Keratinocyte (primary cell): ENCODE results near the gene SHROOM1. TPM values are rescaled to one million over a fixed set of nuclear protein-coding genes. Genes with fewer than 3 reads are reported as not detected.
A peak's percentile ranks its signal among the peaks of the same experiment; 100 is the strongest.

ENCODE experiments used
- DNase-seq: peaks from one replicate; pipeline ENCODE4 v3.0.0-alpha.2; 2011; ENCODE audit warnings: low read depth, missing footprints, low spot score
- FAIRE-seq: peaks from 2 replicates; lab custom pipeline; 2011; peaks lifted over from hg19 to GRCh38; lab: Jason Lieb, UNC
- H2AFZ ChIP-seq: 2 replicates; pipeline ENCODE4 v1.6.0; 2012; ENCODE audit warnings: low read length, control low read depth, inconsistent platforms; ENCODE audit not compliant: control insufficient read depth
- H3K27ac ChIP-seq: 2 replicates; pipeline ENCODE4 v1.5.1; 2011; ENCODE audit warnings: low read length; ENCODE audit not compliant: control insufficient read depth, insufficient read depth
- H3K27me3 ChIP-seq: 3 replicates; pipeline ENCODE4 v1.6.0; 2011; ENCODE audit warnings: low read length; ENCODE audit not compliant: control insufficient read depth, insufficient read depth; ENCODE audit errors: extremely low read depth
- H3K36me3 ChIP-seq, 2 experiments: 2 replicates in 1 of 2; 3 replicates in 1 of 2; pipeline ENCODE4 v1.5.1; 2011; ENCODE audit warnings: low read length in 2 of 2, mild to moderate bottlenecking in 1 of 2; ENCODE audit not compliant: control insufficient read depth in 2 of 2, insufficient read depth in 2 of 2; ENCODE audit errors: extremely low read depth in 1 of 2
- H3K4me1 ChIP-seq: 3 replicates; pipeline ENCODE4 v1.5.1; 2011; ENCODE audit warnings: low read length; ENCODE audit not compliant: control insufficient read depth, insufficient read depth; ENCODE audit errors: extremely low read depth
- H3K4me2 ChIP-seq: 3 replicates; pipeline ENCODE4 v1.6.0; 2011; ENCODE audit warnings: low read depth, low read length; ENCODE audit not compliant: control insufficient read depth, insufficient read depth; ENCODE audit errors: extremely low read depth
- H3K4me3 ChIP-seq, 3 experiments: fragments of 200-600 bp in 1 of 3; sonication (generic) in 1 of 3; 2 replicates in 2 of 3; 3 replicates in 1 of 3; pipeline ENCODE4 v1.5.1; 2011 to 2016; ENCODE audit warnings: low read length in 3 of 3, mild to moderate bottlenecking in 3 of 3, control low read depth in 2 of 3, inconsistent platforms in 1 of 3, low read depth in 1 of 3, mixed read lengths in 1 of 3, mixed run types in 1 of 3, moderate library complexity in 1 of 3; ENCODE audit not compliant: control insufficient read depth in 2 of 3, insufficient read depth in 2 of 3; ENCODE audit errors: extremely low read depth in 1 of 3
- H3K79me2 ChIP-seq: 2 replicates; pipeline ENCODE4 v1.6.0; 2012; ENCODE audit warnings: low read length; ENCODE audit not compliant: control insufficient read depth, insufficient read depth
- H3K9ac ChIP-seq: 3 replicates; pipeline ENCODE4 v1.6.0; 2011; ENCODE audit warnings: low read length; ENCODE audit not compliant: control insufficient read depth, insufficient read depth; ENCODE audit errors: extremely low read depth
- H3K9me1 ChIP-seq: 3 replicates; pipeline ENCODE4 v1.6.0; 2011; ENCODE audit warnings: low read length; ENCODE audit not compliant: control insufficient read depth, insufficient read depth; ENCODE audit errors: extremely low read depth
- H3K9me3 ChIP-seq: 2 replicates; pipeline ENCODE4 v1.5.1; 2012; ENCODE audit warnings: low read depth, low read length; ENCODE audit not compliant: control insufficient read depth
- H4K20me1 ChIP-seq: 3 replicates; pipeline ENCODE4 v1.6.0; 2011; ENCODE audit warnings: low read length; ENCODE audit not compliant: control insufficient read depth, insufficient read depth; ENCODE audit errors: extremely low read depth
- EZH2 ChIP-seq: IDR thresholded peaks from one replicate; pipeline ENCODE4 v1.6.1; 2012; ENCODE audit warnings: inconsistent platforms, mild to moderate bottlenecking, low read length, moderate library complexity
- dilution Hi-C: fragments of 300-500 bp; cut with MboI; formaldehyde crosslinking; loops from one replicate; pipeline ENCODE4 v1.7.0; 2020; ENCODE audit warnings: low sequenced_read_pairs; ENCODE audit not compliant: extremely low pct_ligation_motif_present
- polyA plus RNA-seq, 5 experiments: library from polyadenylated mRNA; depleted of rRNA in 3 of 5; stranded (reverse) in 3 of 5; stranded (forward) in 1 of 5; unstranded in 1 of 5; fragments of >200 nt; gene quantifications; 1 replicate in 1 of 5; 2 replicates in 3 of 5; 3 replicates in 1 of 5; pipeline versions ENCODE4 v1.2.1 to v1.2.3, GENCODE V29; 2011 to 2012; ENCODE audit warnings: missing spikeins in 2 of 5, low read depth in 1 of 5, low replicate concordance in 1 of 5
- TF ChIP-seq, protein P1 (sequence below), 3 experiments: IDR thresholded peaks in 1 of 3; conservative IDR thresholded peaks in 1 of 3; optimal IDR thresholded peaks in 1 of 3; 2 replicates in 2 of 3; 3 replicates in 1 of 3; pipeline versions ENCODE3 to v1.5.1; 2011; ENCODE audit warnings: low read length in 3 of 3, mild to moderate bottlenecking in 3 of 3, moderate library complexity in 2 of 3, control low read depth in 1 of 3, inconsistent platforms in 1 of 3; ENCODE audit not compliant: insufficient read depth in 2 of 3; ENCODE audit errors: extremely low read depth in 1 of 3

SHROOM1 gene
- polyA plus RNA-seq, 1 donor (not counting 4 experiments of a cell fraction or from before 2014, with no cell fraction given): 0.25 TPM

DNA sequence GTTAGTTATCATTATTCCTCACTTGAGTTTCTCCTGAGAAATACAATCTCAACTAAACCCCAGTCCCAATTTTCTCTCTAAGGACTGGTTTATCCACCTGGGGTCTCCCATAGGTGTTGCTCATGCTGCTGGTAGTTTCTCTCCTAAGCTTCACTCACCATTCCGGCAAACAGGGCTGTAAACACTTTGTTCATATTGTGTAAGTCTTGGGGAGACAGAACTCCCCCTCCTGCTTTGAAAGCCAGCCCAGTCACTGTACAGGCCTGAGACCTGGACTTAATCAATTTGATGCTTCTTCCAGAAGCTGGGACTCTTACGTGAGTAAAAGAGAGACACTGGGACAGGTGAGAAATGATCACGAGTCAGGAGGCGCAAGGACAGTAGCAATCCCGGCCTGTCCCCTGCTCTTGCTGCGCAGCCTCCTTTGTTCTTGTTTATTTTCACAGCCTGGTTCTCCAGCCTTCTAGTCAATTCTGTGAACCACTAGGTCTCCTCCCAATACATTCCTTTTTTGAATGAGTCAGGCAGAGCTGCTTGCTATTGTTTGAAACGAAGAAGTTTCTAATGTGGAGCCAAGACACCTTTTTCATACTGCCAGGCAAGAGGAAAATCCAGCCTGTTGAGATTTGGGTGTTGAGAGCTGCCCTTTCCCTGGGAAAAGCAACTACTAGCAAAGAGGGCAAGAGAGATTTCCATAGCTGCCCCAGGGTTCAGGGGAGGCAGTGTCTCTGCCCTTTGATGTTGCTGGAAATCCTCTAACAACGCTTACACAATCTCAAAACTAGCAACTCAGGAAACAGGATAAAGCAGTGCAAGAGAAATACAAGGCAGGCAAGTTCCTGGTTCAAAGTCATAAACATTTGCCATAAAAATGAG, 9.2 kb upstream of the SHROOM1 start:
- Histone ChIP-seq H3K9me1 (no peaks in the 10 kb centered on the region), H3K9me3 (no peaks in the 10 kb centered on the region), H3K4me3 (no peak overlapping the region), H4K20me1 (no peaks in the 10 kb centered on the region), H2AFZ (peak overlapping the region; percentile 63), H3K4me1 (peaks cover 12% of the 10 kb centered on the region), H3K9ac (no peak overlapping the region), H3K27ac (no peak overlapping the region), H3K36me3 (no peaks in the 10 kb centered on the region), H3K4me2 (no peak overlapping the region), H3K27me3 (no peaks in the 10 kb centered on the region), H3K79me2 (no peaks in the 10 kb centered on the region)
- DNase-seq (no peak), FAIRE-seq (no peak)
- dilution Hi-C loops: no loop called here
- no peak for TF ChIP-seq EZH2
- TF ChIP-seq, protein P1, sequence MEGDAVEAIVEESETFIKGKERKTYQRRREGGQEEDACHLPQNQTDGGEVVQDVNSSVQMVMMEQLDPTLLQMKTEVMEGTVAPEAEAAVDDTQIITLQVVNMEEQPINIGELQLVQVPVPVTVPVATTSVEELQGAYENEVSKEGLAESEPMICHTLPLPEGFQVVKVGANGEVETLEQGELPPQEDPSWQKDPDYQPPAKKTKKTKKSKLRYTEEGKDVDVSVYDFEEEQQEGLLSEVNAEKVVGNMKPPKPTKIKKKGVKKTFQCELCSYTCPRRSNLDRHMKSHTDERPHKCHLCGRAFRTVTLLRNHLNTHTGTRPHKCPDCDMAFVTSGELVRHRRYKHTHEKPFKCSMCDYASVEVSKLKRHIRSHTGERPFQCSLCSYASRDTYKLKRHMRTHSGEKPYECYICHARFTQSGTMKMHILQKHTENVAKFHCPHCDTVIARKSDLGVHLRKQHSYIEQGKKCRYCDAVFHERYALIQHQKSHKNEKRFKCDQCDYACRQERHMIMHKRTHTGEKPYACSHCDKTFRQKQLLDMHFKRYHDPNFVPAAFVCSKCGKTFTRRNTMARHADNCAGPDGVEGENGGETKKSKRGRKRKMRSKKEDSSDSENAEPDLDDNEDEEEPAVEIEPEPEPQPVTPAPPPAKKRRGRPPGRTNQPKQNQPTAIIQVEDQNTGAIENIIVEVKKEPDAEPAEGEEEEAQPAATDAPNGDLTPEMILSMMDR (optimal IDR thresholded peaks at IDR 0.05 in 1 of 3, IDR thresholded peaks at IDR 0.05 in 1 of 3, conservative IDR thresholded peaks at IDR 0.05 in 1 of 3; ENCODE audit: extremely low read depth in 1 of 3, insufficient read depth in 2 of 3, low read length in 3 of 3): no peak

DNA sequence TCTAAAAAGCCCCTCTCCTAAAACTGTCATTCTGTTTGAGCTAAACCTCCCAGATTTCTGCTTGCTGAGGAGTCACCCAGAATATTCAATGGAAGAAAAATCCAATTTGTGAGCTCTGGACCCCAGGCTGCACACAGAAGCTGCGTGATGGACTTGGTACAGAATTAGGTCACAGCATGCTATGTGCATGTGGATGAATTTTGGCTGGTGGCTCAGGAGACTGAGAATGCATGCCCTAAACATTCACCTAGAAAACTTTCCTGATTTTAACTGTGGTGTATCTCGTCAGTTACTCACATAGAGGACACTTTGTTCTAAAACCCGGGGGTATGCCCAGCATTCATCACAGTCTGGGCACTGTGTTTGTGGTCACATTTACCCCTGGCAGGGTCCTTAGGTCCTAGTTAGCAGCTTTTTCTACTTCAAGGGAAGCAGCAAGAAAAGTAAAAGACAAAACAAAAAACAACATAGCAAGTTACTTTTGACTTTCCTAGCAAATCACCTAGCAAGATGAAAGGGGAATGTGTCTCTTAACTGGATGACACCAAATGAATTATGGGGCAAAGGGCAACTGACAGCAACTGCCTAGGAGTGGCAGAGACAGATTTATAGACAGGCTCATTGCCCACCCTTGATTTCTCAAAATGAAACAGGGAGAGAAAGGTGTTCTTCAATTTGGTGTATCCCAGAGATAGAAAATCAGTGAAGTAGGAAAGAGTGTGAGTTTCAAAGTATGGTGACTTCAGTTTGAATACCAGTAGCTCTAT, 8.3 kb upstream of the SHROOM1 start:
- no peak overlapping the region for H3K27ac ChIP-seq
- no peak for FAIRE-seq
- no peaks in the 10 kb centered on the region for H4K20me1 ChIP-seq
- TF ChIP-seq, protein P1 (optimal IDR thresholded peaks at IDR 0.05 in 1 of 3, IDR thresholded peaks at IDR 0.05 in 1 of 3, conservative IDR thresholded peaks at IDR 0.05 in 1 of 3; ENCODE audit: extremely low read depth in 1 of 3, insufficient read depth in 2 of 3, low read length in 3 of 3): no peak
- TF ChIP-seq EZH2: no peak
- H3K9ac ChIP-seq: no peak overlapping the region
- H3K9me1 ChIP-seq: no peaks in the 10 kb centered on the region
- no peak overlapping the region for H2AFZ ChIP-seq
- H3K79me2 ChIP-seq: no peaks in the 10 kb centered on the region
- H3K4me2 ChIP-seq: no peak overlapping the region
- no peaks in the 10 kb centered on the region for H3K36me3 ChIP-seq
- H3K9me3 ChIP-seq: no peaks in the 10 kb centered on the region
- DNase-seq: no peak
- dilution Hi-C loops: no loop called here
- peaks cover 12% of the 10 kb centered on the region for H3K4me1 ChIP-seq
- no peaks in the 10 kb centered on the region for H3K27me3 ChIP-seq
- no peak overlapping the region for H3K4me3 ChIP-seq
